IMR-90 (cell line): ENCODE data around the gene ABCD1.

Source experiments
- BHLHE40 ChIP-seq: fragments of 150-350 bp; IDR thresholded peaks from 2 replicates; pipeline ENCODE4 v1.6.1; 2016; ENCODE audit warnings: mild to moderate bottlenecking, low read depth, low read length
- CTCF ChIP-seq: conservative IDR thresholded peaks from 2 replicates; pipeline ENCODE4 v1.5.1; 2012; ENCODE audit warnings: mild to moderate bottlenecking, low read depth, low read length, improper control_type of control experiment
- ELK1 ChIP-seq: fragments of 150-350 bp; IDR thresholded peaks from 2 replicates; pipeline ENCODE4 v1.6.1; 2016; ENCODE audit warnings: low read depth, mild to moderate bottlenecking, low read length, moderate library complexity, borderline replicate concordance
- MAFK ChIP-seq: IDR thresholded peaks from 2 replicates; pipeline ENCODE4 v1.6.1; 2012; ENCODE audit warnings: low read depth, low read length, improper control_type of control experiment
- NFE2L2 ChIP-seq: fragments of 150-350 bp; IDR thresholded peaks from 2 replicates; pipeline ENCODE4 v1.6.1; 2016; ENCODE audit warnings: low read depth, mild to moderate bottlenecking, low read length
- POLR2A ChIP-seq: IDR thresholded peaks from 2 replicates; pipeline ENCODE4 v1.6.1; 2012; ENCODE audit warnings: mild to moderate bottlenecking, low read depth, low read length
- RAD21 ChIP-seq: IDR thresholded peaks from 2 replicates; pipeline ENCODE4 v1.6.1; 2012; ENCODE audit warnings: low read length, improper control_type of control experiment
- SMC3 ChIP-seq: fragments of 150-350 bp; IDR thresholded peaks from 2 replicates; pipeline ENCODE4 v1.6.1; 2016; ENCODE audit warnings: low read depth, mild to moderate bottlenecking, antibody characterized with exemption, low read length, moderate library complexity

- no peak for TF ChIP-seq NFE2L2
- TF ChIP-seq ELK1, result no peak
- TF ChIP-seq CTCF, result no peak
- TF ChIP-seq POLR2A, result no peak
- TF ChIP-seq MAFK, result no peak
- no peak for TF ChIP-seq SMC3
- no peak for TF ChIP-seq BHLHE40
- TF ChIP-seq RAD21, result no peak
These were observed 5.0 kb upstream of the ABCD1 start for GRCh38 chrX:153719701-153720100.
